Measurements from ENCODE around the gene TSC22D3.

TSC22D3 gene

DNA sequence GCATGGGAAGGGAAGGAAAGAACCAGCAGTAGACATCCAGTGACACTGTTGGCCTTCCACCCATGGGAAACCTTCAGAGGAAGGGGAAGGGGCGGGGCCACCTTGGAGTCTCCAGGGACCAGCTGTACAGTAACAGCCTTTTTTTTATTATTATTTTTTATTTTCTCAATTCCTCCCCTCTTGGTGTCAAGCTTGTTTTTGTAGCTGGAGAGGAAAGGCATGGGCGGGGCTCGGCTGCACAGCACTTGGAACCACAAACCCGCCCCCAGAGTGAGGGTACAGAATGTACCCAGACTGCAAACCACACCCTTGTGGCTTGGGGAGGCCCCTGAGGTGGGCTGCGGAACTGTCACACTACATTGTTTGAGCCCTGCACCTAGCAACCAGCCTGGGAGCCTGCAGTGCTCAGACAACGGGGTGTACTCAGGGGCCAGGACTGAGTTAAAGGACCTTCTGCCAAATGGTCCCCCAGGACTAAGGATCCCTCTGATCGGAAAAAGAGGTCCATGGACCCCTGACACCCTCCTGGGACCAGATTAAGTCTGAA, 101.6 kb downstream of the TSC22D3 start:
- peak overlapping the region; percentile 6; the same call in 1 of the 2 replicates for H3K27ac ChIP-seq
- TF ChIP-seq ZFX (IDR thresholded peaks at IDR 0.05), result no peak
- TF ChIP-seq, protein P1, sequence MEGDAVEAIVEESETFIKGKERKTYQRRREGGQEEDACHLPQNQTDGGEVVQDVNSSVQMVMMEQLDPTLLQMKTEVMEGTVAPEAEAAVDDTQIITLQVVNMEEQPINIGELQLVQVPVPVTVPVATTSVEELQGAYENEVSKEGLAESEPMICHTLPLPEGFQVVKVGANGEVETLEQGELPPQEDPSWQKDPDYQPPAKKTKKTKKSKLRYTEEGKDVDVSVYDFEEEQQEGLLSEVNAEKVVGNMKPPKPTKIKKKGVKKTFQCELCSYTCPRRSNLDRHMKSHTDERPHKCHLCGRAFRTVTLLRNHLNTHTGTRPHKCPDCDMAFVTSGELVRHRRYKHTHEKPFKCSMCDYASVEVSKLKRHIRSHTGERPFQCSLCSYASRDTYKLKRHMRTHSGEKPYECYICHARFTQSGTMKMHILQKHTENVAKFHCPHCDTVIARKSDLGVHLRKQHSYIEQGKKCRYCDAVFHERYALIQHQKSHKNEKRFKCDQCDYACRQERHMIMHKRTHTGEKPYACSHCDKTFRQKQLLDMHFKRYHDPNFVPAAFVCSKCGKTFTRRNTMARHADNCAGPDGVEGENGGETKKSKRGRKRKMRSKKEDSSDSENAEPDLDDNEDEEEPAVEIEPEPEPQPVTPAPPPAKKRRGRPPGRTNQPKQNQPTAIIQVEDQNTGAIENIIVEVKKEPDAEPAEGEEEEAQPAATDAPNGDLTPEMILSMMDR (conservative IDR thresholded peaks at IDR 0.05), result no peak

DNA sequence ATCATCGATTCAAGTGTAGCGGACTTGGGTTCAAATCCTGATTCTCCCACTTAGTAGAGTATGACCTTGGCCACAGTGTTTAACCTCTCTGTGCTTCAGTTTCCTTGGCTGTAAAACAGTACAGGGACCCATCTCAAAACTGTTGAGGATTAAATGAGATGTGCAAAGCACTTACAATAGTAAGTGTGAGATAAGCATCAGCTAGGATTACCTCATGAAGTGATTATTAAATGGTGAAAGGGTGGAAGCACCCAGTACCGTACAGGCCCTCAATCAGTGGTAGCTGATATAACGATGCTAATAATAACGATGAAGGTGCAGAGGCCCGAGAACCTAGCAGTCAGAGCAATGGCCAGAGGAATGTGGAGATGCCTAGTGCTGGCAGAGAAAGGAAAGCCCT, 102.2 kb downstream of the TSC22D3 start:
- TF ChIP-seq ZFX (IDR thresholded peaks at IDR 0.05), result no peak
- TF ChIP-seq, protein P1 (conservative IDR thresholded peaks at IDR 0.05), result no peak
- no peak overlapping the region for H3K27ac ChIP-seq

DNA sequence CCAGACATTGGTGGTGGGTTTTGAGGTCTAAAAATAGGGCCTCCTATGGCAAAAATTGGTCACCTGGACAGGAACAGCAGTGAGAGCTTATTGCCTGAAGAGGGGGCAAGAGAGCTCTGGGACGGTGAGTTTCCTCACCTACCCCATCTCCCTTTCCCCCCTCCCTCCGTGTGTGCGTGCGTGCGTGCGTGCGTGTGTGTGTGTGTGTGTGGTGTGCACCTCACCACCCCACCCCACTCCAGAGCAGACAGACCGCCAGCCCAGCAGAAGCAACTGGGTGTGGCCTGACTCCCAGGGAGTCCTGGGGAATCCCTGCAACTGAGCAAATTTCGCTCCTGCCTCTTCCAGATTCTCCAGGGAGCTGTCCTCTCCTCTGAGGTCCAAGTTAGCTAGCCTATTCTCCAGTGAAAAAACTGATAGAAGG, 102.6 kb downstream of the TSC22D3 start:
- H3K27ac ChIP-seq, result no peak overlapping the region
- TF ChIP-seq ZFX (IDR thresholded peaks at IDR 0.05), result no peak
- TF ChIP-seq, protein P1 (conservative IDR thresholded peaks at IDR 0.05), result peak; percentile 66

DNA sequence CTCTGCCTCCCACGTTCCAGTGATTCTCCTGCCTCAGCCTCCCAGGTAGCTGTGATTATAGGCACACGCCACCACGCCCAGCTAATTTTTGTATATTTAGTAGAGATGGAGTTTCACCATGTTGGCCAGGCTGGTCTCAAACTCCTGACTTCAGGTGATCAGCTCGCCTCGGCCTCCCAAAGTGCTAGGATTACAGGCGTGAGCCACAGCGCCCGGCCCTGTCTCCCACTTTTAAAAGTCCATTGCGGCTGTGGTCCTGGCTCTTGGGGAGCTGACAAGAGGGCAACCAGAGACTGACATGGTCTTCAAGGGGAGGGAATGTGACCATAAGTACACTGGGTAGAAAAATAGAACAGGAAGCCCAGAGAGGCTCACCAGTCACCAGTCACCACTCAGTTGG, 104.3 kb downstream of the TSC22D3 start:
- peak overlapping the region; percentile 84 for H3K27ac ChIP-seq

DNA sequence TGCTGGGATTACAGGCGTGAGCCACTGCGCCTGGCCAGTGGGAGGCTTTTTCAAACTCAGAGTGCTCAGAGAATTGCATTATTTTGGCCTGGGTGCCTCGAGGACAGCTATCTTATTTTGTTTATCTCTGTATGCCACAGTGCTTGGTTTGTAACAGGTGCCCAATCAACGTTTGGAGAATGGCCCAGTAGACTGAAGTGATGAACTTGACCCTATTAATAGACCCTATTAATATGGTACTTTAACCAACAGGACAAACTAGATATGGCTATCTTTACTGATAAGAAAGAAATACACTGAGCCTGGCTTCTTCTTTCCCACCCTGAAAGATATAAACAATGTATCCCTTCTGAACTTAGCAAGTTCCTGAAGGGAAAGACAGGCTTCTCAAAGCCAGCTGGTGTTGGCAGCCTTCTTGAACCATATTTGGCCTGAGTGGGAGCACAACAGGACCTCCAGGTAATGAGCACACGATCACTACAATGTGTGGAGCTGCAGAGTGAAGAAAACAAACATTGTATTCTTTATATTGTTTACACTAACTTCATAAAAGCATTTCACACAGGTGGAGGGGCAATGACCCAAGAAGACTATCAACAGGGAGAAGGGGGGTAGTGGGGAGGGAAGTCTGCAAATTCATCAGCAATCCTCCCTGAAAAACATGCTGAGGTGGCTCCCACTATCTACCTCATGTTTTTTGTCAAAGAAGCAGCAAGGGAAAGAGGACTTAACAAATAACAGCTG, 105.5 kb downstream of the TSC22D3 start:
- TF ChIP-seq, protein P1 (conservative IDR thresholded peaks at IDR 0.05), result no peak
- TF ChIP-seq ZFX (IDR thresholded peaks at IDR 0.05), result no peak
- peak overlapping the region; percentile 84 for H3K27ac ChIP-seq

DNA sequence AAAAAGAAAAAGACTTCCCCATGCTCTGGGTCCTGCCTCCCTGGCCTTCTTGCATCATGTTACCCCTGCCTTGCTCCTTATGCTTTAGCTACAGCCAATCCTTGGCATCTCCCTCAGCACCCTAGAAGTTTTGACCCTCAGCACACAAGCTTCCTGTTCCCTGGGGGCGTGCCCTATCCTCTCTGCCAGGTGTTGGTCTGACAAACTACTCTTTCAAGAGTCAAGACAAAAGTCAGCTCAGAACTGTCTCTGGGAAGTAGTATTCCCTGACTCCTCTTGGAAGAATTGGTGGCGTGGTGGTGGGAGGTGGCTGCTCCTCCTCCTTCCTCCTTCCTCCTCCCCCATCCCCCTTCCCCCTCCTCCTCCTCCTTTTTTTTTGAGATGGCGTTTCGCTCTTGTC, 106.3 kb downstream of the TSC22D3 start:
- peak overlapping the region; percentile 84 for H3K27ac ChIP-seq
- TF ChIP-seq, protein P1 (conservative IDR thresholded peaks at IDR 0.05), result no peak
- TF ChIP-seq ZFX (IDR thresholded peaks at IDR 0.05), result no peak

DNA sequence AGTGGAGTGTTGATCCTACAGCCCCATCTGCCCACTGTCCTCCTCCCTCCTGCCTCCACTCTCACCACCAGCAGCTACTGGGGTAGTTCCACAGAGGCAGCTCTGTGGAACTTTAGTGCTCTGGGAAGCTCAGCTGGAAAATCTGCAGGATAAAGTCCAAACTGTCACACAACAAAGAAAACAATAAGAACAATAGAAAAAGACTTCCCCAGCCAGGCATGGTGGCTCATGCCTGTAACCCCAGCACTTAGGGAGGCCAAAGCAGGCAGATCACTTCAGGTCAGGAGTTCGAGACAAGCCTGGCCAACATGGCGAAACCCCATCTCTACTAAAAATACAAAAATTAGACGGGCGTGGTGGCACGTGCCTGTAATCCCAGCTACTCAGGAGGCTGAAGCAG, 106.9 kb downstream of the TSC22D3 start:
- peak overlapping the region; percentile 84 for H3K27ac ChIP-seq

DNA sequence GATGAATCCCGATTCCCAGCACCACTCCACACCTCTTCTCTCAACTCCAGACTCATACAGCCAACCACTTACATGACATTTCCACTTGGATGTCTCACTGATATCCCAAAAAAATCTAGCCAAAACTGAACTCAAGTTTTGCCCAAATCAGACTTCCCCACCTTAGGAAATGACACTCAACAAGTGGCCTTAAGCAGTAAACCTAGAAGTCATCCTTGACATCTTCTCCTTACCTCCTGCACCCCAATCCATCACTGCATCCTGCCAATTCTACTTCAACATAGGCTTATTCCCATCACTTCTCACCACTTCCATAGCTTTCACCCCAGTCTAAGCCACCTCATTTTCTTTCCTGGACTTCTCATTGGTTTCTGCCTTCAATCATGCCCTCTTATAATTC, 108.2 kb downstream of the TSC22D3 start:
- no peak overlapping the region for H3K27ac ChIP-seq
- TF ChIP-seq ZFX (IDR thresholded peaks at IDR 0.05), result no peak
- TF ChIP-seq, protein P1 (conservative IDR thresholded peaks at IDR 0.05), result no peak
